ENCODE results near the gene HRK.

GRCh38 chr12:116849216-116849615 is 32.0 kb downstream of the HRK start:
- TF ChIP-seq CTCF (conservative IDR thresholded peaks at IDR 0.05) (no peak), EZH2 (IDR thresholded peaks at IDR 0.05; ENCODE audit: low read depth) (no peak)

Measured in PC-9 (cell line).